Measurements from ENCODE around the gene CASTOR2. TPM values are rescaled to one million over a fixed set of nuclear protein-coding genes. Genes with fewer than 3 reads are reported as not detected.
A peak's percentile ranks its signal among the peaks of the same experiment; 100 is the strongest.

Gene CASTOR2
- total RNA-seq, 1 experiment from 2014 or later, result 41.1 TPM

- Histone ChIP-seq H3K27me3 (ENCODE audit: control insufficient read depth, insufficient read depth, low read length) (no peaks in the 10 kb centered on the region), H3K9me3 (ENCODE audit: control insufficient read depth, insufficient read depth, low read depth, low read length) (no peaks in the 10 kb centered on the region), H3K27ac (ENCODE audit: low read length) (no peak overlapping the region), H3K4me3 (ENCODE audit: low read depth in 2 of 2, low read length in 2 of 2) (no peak overlapping the region), H3K36me3 (ENCODE audit: control insufficient read depth, insufficient read depth, low read length) (peaks cover 7% of the 10 kb centered on the region), H3K4me1 (ENCODE audit: control insufficient read depth, insufficient read depth, low read length) (no peaks in the 10 kb centered on the region)
- TF ChIP-seq REST (IDR thresholded peaks at IDR 0.05; ENCODE audit: insufficient read depth in 1 of 2, low read depth in 2 of 2, low read length in 1 of 2) (no peak), CTCF (IDR thresholded peaks at IDR 0.05) (no peak), TCF7L2 (IDR thresholded peaks at IDR 0.05; ENCODE audit: low read depth, low read length) (no peak), SIN3A (IDR thresholded peaks at IDR 0.05; ENCODE audit: borderline replicate concordance, insufficient read depth, low read depth, low read length) (no peak), POLR2AphosphoS5 (IDR thresholded peaks at IDR 0.05; ENCODE audit: low read depth, low read length) (no peak)
- POLR2A ChIA-PET, result no interaction called here
- DNase-seq (ENCODE audit: low read depth, low spot score) (no peak), ATAC-seq (0 out of 2 replicates have a peak, but pooled peaks have one; percentile 27)
- BruUV-seq (replicated peaks), result no TSS peak
- CTCF ChIA-PET, result no interaction called here
- in situ Hi-C loops (cut with HindIII; ENCODE audit: low pct_unique_long_range_greater_than_20kb, low sequenced_read_pairs), result no loop called here
- intact Hi-C loops (cut with micrococcal nuclease; ENCODE audit: unreplicated experiment), result no loop called here
Observed at GRCh38 chr7:75054744-75055143, 90.2 kb downstream of the CASTOR2 start.

- in situ Hi-C loops (cut with HindIII; ENCODE audit: low pct_unique_long_range_greater_than_20kb, low sequenced_read_pairs) (no loop called here), intact Hi-C loops (cut with micrococcal nuclease; ENCODE audit: unreplicated experiment) (no loop called here)
- Histone ChIP-seq H3K36me3 (ENCODE audit: control insufficient read depth, insufficient read depth, low read length) (peaks cover 7% of the 10 kb centered on the region), H3K9me3 (ENCODE audit: control insufficient read depth, insufficient read depth, low read depth, low read length) (no peaks in the 10 kb centered on the region), H3K4me1 (ENCODE audit: control insufficient read depth, insufficient read depth, low read length) (no peaks in the 10 kb centered on the region), H3K27me3 (ENCODE audit: control insufficient read depth, insufficient read depth, low read length) (no peaks in the 10 kb centered on the region), H3K27ac (ENCODE audit: low read length) (no peak overlapping the region), H3K4me3 (ENCODE audit: low read depth in 2 of 2, low read length in 2 of 2) (no peak overlapping the region)
- TF ChIP-seq POLR2AphosphoS5 (IDR thresholded peaks at IDR 0.05; ENCODE audit: low read depth, low read length) (no peak), CTCF (IDR thresholded peaks at IDR 0.05) (no peak), TCF7L2 (IDR thresholded peaks at IDR 0.05; ENCODE audit: low read depth, low read length) (no peak)
- ChIA-PET POLR2A (no interaction called here), CTCF (no interaction called here)
- DNase-seq (ENCODE audit: low read depth, low spot score) (no peak), ATAC-seq (no peak)
- BruUV-seq (replicated peaks), result no TSS peak
Observed at GRCh38 chr7:75055155-75055554, 90.7 kb downstream of the CASTOR2 start.

Measured in Panc1 (cell line).